ENCODE measurements around the gene DGAT2. TPM values are rescaled to one million over a fixed set of nuclear protein-coding genes. Genes with fewer than 3 reads are reported as not detected.

The DGAT2 gene
- total RNA-seq, 1 experiment from 2014 or later: 1.6 TPM

- POLR2A ChIA-PET: no interaction called here
- DNase-seq (ENCODE audit: low spot score): no peak
- H3K9me3 Mint-ChIP-seq: peaks cover 8% of the 10 kb centered on the region
- no peak for ATAC-seq
- peaks cover 6% of the 10 kb centered on the region for H3K36me3 Mint-ChIP-seq
- peaks cover 3% of the 10 kb centered on the region for H3K4me1 Mint-ChIP-seq
- no peak overlapping the region for H3K4me3 Mint-ChIP-seq
- H3K27me3 Mint-ChIP-seq (ENCODE audit: low read depth): no peaks in the 10 kb centered on the region
- CTCF ChIA-PET: interaction anchor here (1.5 kb wide), 1 partner anchor 17 kb away, joined by 4 read pairs; no protein-coding TSS in a partner anchor
- no peak overlapping the region for H3K27ac Mint-ChIP-seq
- no peak for TF ChIP-seq CDX4 (CRISPR knock-in tag; IDR thresholded peaks at IDR 0.05; ENCODE audit: borderline replicate concordance)
- TF ChIP-seq MXD4 (CRISPR knock-in tag; IDR thresholded peaks at IDR 0.05; ENCODE audit: borderline replicate concordance): no peak
- TF ChIP-seq ZNF416 (CRISPR knock-in tag; IDR thresholded peaks at IDR 0.05): no peak
- TF ChIP-seq JAZF1 (CRISPR knock-in tag; IDR thresholded peaks at IDR 0.05): no peak
- TF ChIP-seq GRHL2 (CRISPR knock-in tag; IDR thresholded peaks at IDR 0.05; ENCODE audit: insufficient replicate concordance, severe bottlenecking): no peak
- TF ChIP-seq CBFB (CRISPR knock-in tag; IDR thresholded peaks at IDR 0.05; ENCODE audit: low read depth): no peak
- no peak for TF ChIP-seq GABPB1 (CRISPR knock-in tag; IDR thresholded peaks at IDR 0.05)
- no peak for TF ChIP-seq ZNF138 (CRISPR knock-in tag; conservative IDR thresholded peaks at IDR 0.05)
- TF ChIP-seq HMGXB4 (CRISPR knock-in tag; IDR thresholded peaks at IDR 0.05): no peak
- TF ChIP-seq ZSCAN18 (CRISPR knock-in tag; IDR thresholded peaks at IDR 0.05): no peak
- TF ChIP-seq ZNF532 (CRISPR knock-in tag; IDR thresholded peaks at IDR 0.05; ENCODE audit: borderline replicate concordance): no peak
- TF ChIP-seq ETV6 (CRISPR knock-in tag; IDR thresholded peaks at IDR 0.05): no peak
- no peak for TF ChIP-seq ZMAT4 (CRISPR knock-in tag; IDR thresholded peaks at IDR 0.05)
- TF ChIP-seq USF2 (CRISPR knock-in tag; IDR thresholded peaks at IDR 0.05): no peak
- no peak for TF ChIP-seq FOXJ3 (CRISPR knock-in tag; IDR thresholded peaks at IDR 0.05; ENCODE audit: borderline replicate concordance)
- no peak for TF ChIP-seq ZNF232 (CRISPR knock-in tag; IDR thresholded peaks at IDR 0.05)
- no peak for TF ChIP-seq FOXP4 (CRISPR knock-in tag; IDR thresholded peaks at IDR 0.05)
- TF ChIP-seq TEAD1 (CRISPR knock-in tag; IDR thresholded peaks at IDR 0.05): no peak
- no peak for TF ChIP-seq ATF1 (CRISPR knock-in tag; IDR thresholded peaks at IDR 0.05)
Observed at GRCh38 chr11:75850787-75851186, 82.2 kb downstream of the DGAT2 start.

Data from WTC11 (cell line).